ENCODE measurements around the gene ALAD.
"Not testable (repeated sequence)": the region's sequence is repeated elsewhere in the genome, so short reads cannot be mapped to it uniquely, and the experiment has no call there.

The ALAD gene

DNA sequence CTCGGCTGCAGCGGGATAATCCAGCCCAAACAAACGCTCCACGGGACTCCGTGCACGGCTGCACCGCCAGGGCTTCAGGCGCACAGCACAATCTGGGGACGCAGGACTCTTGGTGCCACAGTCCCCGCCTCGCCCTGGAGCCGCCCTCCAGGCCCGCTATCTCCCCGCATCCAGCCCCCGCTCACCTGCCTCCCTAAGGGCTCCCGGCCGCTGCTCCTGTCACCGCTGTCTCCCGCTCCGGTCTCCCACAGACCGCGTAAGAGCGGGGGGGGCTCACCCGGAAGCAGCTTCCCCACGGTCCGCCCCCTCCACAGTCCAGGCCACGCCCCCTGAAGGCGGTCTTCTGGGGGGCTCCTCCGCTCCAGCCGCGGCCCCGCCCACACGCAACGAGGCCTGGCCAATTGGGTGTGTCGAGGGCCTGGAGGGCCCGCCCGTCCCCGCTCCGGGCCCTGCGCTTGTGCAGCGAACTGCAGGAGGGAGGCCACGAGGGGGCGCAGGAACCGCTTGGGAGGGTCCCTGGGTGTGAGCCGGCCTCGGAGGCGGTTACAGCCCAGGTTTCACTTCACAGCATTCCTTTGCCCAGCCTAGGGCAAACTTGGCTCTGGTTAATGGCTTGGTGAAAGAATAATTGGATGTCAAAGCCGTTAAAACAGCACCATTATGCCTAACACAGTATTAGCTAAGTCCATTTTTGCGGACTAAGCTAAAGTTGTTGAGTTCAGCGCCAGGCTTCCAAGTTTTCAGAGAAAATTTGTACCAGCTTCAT, at the start of gene ALAD:
TSS of gene ALAD (minus strand) at position 258 of the 766 bp plus-strand sequence. CDS start 7,725 bp downstream, outside the sequence.
- peak; percentile 99 for DNase-seq

DNA sequence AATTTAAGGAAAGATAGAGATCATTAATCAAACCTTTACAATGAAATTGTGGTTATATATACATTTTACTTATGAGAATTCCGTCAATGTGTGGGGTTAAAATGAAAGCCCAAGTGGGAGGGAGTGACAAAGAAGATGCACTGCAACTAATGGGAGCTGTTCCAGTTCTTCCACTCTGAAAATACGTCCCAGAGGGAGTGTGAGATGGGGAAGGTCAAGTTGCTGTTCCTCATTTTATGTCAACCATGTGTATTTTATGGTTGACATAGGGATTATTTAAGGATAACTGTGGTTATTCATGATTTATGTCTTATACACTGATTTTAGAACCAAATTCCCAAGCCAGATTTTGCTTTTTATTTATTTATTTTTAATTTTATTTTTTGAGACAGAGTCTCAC, 48.3 kb upstream of the ALAD start:
- no peak for DNase-seq

DNA sequence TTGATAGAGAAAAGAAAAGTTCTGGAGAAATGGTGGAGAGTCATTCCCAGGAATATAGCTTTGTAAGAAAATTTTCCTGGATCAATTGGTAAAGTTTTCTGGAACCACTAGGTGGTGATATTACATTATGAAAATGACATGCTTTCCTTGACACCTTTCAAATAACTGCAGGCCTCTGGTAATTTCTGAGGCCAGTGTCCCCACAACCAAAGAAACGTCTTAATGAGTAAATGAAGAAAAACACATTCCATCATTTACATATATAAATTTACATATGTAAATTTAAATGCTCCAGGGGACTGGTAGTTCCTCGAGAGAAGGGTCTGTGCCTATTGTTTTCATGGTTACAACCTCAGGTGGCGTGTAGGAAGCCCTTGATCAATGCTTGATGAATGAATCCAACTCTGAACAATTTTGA, 45.2 kb upstream of the ALAD start:
- peak; percentile 71 for DNase-seq

DNA sequence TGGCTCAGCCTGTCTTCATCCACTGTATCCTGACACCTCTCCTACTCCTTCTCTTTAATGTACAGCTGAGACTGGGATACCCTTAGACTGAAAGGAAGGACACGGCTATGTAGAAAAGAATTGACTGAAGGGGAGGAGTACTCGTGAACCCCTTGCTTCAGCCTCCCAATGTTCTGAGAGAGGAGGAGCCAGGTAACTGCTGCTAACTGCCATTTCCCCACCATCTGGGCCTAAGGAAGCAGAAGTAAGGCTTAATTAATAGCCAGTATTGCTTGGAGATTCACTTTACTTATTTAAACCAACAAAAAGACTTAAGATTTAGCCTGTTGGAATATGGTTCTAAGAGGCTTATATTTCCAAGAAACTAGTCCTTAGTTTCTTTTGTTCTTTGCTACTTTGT, 43.7 kb upstream of the ALAD start:
- DNase-seq = peak; percentile 70

DNA sequence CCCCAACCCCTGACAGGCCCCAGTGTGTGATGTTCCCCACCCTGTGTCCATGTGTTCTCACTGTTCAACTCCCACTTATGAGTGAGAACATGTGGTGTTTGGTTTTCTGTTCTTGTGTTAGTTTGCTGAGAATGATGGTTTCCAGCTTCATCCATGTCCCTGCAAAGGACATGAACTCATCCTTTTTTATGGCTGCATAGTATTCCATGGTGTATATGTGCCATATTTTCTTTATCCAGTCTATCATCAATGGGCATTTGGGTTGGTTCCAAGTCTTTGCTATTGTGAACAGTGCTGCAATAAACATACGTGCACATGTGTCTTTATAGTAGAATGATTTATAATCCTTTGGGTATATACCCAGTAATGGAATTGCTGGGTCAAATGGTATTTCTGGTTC, 36.6 kb upstream of the ALAD start:
- DNase-seq = not testable (repeated sequence)

DNA sequence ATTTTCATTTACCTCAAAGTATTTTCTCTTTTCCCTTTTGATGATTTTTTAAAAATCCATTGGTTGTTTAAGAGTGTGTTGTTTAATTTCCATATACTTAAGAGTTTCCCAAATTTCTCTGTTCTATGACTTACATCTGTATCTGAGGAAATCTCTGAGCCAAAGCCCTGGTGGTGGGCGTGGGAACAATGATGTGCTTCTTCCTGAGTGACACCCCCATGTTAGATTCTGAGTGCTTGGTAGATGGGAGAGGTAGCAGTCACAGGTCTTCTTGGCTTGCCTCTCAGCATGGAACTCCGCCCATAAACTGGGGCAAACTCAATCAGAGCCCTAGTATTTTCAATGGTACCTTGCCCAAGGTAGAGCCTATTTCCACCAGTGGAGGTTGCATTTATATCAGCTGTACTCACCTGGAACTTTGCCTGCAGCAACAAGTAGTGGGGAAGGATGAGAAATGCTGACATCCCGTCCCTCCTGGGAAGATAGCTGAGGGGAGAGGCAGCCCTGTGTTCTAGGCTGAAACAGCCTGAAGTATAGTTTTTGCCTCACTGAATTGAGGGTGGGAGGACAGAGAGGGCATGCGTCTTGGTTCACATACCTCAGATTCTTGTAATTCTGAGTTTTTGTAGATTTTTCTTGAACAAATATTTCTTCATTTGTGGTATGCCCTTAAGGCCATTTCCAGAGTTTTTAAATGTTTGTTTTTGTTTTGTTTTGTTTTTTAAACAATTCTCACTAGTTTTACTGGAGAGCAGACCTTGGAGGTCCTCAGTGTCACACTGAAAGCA, 35.8 kb upstream of the ALAD start:
- no peak for DNase-seq

DNA sequence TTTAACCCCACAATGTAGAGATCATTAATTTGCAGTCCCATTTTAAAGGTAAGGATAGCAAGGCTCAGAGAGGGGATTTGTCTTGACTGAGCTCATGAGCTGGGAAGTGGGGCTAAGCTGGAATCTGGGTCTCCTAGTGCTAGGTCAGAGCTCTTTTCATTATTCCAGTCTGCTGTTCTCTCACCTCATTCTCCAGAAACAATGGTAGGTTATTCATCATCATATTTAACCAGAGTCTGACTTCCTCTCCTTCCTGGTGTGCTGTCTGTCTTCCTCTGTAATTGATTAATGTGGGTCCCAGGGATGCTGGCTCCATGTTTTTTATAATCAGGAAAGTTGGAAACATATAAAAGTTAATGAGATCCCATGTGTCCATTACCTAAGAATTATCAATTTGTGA, 30.1 kb upstream of the ALAD start:
- no peak for DNase-seq

DNA sequence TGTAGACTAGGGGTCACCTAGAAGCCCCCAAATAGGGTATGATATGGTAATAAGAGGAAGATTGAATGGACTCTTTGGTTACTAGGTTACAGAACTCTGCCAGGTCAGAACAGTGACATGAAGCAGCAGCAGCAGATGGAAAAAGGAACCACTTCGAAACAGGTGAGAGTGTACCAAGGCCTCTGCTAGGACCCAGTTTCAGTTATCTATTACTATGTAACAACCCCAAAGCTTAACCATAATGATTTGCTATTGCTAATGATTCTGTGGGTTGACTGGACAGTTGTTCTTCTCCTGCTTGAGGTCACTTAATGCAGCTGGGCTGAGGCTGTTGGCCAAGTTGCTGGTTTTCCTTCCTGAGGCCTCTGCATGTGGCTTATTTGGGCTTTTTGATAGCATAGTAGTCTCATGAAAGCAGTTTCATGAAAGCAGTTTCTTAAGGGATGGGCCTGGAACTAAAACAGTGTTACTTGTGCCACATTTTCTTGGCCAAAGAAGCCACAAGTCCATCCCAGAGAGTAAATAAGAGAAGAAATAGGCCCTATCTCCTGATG, 27.1 kb upstream of the ALAD start:
- DNase-seq = no peak

DNA sequence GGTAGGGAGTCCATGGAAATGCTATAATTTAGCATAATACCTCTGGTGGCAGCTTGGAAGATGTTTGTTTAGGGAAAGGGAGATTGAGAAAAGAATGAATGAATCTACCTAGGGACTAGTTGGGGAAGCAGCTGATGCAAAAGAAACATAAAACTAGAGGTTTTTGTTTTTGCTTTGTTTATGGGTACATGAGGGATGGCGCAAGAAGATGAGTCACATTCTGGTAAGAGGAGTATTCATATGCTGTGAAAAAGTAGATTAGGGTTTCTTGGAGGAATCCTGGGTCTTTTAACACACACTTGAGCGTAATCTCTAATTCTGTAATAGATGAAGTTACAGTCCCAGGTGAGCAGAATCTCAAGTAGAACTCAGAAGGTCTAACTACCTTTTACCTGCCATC, 26.5 kb upstream of the ALAD start:
- no peak for DNase-seq

DNA sequence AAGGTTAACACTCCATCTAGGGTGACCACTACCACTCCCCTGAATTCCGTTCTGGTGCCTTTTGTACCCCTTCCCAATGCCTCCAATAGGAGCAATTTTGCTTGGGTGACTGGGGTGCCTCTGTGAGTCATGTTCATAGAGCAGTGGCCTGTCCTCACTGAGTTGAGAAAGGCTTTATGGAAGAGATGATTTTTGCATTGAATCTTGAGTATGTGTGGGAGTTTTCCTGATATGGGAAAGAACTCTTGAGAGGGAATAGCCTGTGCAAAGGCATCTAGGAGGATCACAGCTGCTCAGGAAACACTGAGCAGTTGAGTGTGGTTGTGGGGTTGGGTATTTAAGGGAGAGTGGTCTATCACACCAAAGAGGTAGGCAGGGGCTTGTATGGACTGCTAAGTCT, 25.6 kb upstream of the ALAD start:
- DNase-seq = no peak

DNA sequence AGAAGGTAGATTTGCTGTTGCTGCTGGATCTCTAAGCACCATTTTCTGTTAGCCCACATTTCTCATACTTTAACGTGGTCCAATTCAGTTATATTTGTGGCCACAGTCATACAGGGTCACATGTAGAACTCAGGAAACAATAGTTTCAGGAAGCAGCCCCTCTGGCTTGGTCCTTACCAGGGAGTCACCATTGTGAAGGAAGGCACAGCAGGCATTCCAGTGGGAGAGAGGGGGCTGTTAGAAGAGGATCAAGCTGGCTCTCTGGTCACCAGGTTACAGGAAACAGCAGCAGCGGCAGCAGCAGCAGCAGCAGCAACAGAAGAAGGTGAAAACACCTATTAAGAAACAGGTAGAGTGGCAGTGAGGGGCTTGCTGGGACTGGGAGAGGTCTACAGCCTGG, 24.0 kb upstream of the ALAD start:
- peak; percentile 25 for DNase-seq

DNA sequence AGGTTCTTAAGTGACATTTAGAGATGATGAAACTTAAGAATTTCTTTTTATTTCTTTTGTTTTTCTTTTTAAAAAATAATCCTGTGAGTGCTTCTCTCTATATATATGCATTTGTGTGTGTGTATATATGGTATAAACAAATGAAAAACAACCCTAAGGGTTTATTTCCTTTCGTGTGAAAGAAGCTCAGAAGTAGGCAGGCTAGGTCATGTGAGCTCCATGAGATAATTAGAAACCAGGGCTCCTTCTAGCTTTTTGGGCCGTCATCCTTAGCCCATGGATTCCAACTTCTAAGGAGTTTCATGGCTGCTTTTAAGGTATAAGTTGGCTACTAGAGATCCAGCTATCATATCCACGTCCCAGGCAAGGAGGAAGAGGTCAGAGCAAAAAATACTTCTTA, 20.6 kb upstream of the ALAD start:
- no peak for DNase-seq

DNA sequence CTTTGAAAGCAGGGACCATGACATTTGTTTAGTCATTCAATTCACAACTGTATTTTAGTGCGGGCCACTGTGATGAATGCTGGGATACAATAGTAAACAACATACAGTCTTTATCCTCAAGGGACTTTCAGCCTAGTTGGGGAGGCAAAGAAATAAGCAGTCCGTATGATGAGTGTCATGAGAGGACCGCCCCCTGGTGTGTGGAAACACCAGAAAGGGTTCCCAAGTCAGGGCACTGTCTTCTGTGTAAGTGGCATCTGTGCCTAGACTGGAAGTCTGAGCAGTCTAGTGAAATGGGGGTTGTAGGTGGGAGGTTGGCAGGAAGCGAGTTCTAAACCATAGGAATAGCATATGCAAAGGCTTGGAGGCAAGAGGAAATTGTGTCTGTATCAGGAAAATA, 16.3 kb upstream of the ALAD start:
- DNase-seq = no peak

DNA sequence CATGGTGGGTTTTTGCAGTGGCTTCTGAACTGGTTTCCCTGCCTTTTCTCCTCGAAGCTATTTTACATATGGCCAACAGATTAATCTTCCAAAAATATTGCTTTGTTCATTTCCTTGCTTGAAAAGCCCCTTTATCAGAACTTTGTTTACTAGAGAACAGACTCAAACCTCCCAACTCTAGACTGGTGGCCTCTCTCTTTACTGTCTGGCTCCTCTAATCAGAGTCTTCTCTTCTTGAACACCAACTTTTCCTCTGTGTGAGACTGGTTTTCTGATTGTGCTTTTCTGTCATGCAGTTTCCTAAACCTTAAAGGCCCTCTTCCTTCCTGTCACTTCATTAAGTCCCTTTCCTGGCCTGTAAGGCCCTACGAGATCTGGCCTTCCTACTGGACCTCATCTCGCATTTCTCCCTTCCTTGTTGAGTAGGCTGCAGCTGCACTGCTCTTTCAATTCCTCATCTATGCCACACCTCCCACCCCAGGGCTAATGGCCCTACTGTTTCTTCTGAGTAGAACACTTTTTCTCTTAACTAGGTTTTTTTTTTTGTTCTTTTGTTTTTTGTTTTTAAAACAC, 15.2 kb upstream of the ALAD start:
- no peak for DNase-seq

DNA sequence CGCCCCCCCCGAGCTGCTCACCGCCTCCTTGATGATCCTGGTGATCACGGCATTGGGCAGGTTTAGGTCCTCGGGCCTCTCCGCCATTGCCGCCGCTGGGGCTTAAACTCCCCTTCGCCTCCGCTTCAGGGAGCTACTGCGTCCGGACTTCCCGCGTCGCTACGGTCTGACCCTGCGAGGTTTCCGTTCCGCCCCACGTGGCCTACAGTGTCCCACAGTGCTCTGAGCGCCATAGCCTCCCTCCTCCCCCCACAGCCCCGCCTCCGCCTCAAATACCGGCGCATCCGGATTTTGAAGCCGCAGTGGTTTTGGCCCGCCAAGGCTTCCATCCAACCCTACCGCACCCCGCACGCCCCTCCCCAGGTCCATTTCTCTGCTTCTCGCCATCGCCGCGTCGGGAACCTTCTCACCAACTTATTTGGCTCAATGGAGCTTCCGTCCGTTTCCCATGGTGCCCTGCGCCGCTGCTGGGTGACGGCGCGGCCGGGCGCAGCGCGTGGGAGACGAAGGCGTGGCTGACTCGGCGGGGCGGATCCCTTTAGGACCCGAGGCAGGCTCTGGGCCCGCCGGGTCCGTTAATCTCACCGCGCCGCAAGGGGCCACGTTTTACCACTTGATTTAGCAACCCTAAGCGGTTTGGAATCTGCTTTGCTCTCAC, 9.3 kb upstream of the ALAD start, which contains the start of the genes C9orf43 and POLE3:
TSS of gene C9orf43 (plus strand) at position 541 of the 658 bp plus-strand sequence. CDS start 2,747 bp downstream, outside the sequence.
TSS of gene POLE3 (minus strand) at position 469 of the 658 bp plus-strand sequence. CDS start at position 87, 382 bp downstream.
- peak; percentile 99 for DNase-seq

DNA sequence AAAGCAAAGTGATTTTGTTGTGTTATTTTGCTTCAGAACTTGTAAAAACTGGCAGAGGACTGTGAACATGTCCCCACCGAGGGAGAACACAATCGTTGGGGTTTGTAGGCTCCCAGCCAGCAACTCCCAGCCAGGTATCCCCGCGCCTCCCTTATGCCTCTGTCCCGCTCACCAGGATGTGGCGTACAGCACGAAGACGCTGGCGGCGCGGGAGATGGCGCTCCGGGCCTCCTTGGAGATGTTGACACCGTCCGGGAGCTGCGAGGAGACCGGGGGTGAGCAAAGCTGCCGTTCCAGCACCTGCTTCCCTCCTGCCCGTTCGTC, 8.8 kb upstream of the ALAD start:
- no peak for DNase-seq

DNA sequence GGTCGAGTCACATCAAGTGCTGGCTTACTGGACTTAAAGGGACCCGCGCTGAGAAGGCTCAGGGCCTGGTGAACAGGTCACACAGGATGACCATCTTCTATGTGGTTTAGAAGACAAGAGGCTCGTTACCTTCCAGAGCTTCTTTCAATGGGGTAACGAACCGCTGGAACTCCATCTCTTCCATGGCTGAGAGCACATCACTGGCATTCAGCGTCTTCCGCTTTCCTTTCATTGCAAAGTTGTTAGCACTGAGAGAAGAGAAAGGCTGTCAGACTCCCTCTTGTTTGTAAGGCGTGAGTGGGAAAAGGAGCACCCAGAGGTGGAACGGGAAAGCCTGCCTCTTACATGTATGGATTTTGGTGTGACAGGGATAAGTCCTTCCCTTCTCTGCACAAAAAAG, 8.4 kb upstream of the ALAD start:
- DNase-seq = no peak

DNA sequence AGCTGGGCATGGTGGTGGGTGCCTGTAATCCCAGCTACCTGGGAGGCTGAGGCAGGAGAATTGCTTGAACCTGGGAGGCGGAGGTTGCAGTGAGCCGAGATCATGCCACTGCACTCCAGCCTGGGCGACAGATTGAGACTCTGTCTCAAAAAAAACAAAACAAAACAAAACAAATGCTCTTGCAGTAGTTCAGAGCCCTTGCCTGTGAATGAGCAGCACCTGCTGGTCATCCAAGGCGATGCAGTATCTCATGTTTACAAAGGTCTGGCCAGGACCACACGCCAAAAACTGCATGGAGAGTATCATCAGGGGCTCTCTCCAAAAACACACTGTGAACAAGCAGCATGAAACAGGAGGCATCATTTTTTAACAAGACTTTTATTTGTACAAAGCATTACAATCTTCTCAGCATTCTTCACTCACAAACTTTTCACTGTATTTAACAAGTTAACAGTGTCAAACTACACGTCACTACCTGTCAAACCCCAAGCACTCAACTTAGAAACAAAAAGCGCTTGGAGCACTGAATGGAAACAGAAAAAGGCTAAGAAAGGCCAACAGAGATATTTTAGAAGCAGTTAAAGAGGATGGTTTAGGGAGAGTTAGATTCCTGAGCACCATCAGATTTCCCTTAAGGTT, 5.9 kb upstream of the ALAD start:
- peak; percentile 90 for DNase-seq

DNA sequence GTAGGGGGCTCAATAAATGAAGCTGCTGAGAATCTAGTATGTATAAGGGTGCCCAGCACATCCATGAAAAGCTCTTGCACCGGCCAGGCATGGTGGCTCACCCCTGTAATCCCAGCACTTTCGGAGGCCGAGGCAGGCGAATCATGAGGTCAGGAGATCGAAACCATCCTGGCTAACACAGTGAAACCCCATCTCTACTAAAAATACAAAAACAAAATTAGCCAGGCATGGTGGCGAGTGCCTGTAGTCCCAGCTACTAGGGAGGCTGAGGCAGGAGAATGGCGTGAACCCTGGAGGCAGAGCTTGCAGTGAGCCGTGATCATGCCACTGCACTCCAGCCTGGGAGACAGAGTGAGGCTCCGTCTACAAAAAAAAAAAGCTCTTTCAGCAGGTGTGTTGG, 5.3 kb upstream of the ALAD start:
- not testable (repeated sequence) for DNase-seq

DNA sequence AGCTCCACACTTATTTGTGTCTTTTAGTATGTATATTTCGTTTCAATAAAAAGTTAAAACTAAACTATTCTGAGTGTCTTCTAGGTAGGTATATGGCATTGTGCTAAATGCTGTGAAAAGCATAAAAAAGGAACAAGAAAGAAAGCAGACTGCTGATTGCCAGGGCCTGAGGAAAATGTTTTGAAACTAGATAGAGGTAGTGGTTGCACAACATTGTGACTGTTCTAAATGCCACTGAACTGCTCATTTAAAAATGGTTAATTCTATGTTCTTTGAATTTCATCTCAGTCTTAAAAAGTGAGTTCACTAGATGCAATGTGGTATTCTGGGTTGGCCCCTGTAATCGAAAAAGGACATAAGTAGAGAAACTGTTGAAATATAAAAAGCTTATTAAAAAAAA, 2.6 kb upstream of the ALAD start:
- DNase-seq = peak; percentile 76

DNA sequence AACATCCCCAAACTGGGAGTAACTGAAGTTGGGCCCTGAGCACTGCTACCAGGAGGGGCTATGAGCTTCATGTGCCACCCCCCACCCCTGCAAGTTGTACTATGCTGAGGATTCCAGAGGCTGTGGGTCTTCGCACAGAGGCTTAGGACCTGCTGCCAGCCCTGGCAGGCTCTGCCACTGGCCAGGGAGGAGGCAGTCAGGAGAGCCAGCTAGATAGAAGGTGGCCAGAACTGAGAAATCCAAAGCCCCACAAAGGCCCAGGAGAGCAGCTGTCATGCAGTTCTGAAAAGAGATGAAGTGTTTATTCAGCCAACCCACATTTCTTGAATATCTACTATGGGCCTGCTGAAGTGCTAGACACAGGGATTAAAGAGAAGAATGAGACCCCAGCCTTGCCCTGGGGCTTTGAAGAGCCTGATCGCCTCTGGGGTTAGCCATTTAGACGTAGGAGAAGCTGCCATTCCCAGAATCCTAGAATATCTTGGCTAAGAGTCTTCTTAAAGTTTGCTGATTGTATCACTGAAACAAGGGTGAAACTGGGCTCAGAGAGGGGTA, 1.4 kb downstream of the ALAD start:
- no peak for DNase-seq

DNA sequence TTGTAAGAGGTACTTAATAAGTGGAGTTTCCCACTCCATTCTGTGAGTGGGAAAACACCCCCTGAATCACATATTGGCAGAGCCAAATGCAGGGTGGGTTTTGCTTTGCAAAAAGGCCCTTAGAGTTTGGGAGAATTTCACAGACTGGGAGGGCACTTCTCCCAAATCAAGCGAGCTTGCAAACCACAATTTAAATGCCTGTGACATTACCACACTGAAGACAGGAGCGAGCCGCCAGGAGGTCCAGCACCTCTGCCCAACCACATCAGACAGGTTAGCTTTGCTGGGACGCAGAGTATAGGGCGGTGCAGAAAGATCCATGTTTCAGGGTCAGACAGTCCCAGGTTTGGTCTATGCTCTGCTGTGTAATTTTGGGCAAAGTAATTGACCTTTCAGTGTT, 2.3 kb downstream of the ALAD start:
- DNase-seq = no peak
